ENCODE results near the gene ENPEP. TPM values are rescaled to one million over a fixed set of nuclear protein-coding genes. Genes with fewer than 3 reads are reported as not detected.

The ENPEP gene
- polyA plus RNA-seq, 1 donor (not counting 4 experiments of a cell fraction or from before 2014, with no cell fraction given) = not detected

GRCh38 chr4:110602061-110602460, 126.1 kb downstream of the ENPEP start:
- TF ChIP-seq, protein P1, sequence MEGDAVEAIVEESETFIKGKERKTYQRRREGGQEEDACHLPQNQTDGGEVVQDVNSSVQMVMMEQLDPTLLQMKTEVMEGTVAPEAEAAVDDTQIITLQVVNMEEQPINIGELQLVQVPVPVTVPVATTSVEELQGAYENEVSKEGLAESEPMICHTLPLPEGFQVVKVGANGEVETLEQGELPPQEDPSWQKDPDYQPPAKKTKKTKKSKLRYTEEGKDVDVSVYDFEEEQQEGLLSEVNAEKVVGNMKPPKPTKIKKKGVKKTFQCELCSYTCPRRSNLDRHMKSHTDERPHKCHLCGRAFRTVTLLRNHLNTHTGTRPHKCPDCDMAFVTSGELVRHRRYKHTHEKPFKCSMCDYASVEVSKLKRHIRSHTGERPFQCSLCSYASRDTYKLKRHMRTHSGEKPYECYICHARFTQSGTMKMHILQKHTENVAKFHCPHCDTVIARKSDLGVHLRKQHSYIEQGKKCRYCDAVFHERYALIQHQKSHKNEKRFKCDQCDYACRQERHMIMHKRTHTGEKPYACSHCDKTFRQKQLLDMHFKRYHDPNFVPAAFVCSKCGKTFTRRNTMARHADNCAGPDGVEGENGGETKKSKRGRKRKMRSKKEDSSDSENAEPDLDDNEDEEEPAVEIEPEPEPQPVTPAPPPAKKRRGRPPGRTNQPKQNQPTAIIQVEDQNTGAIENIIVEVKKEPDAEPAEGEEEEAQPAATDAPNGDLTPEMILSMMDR (optimal IDR thresholded peaks at IDR 0.05 in 1 of 3, IDR thresholded peaks at IDR 0.05 in 1 of 3, conservative IDR thresholded peaks at IDR 0.05 in 1 of 3; ENCODE audit: extremely low read depth in 1 of 3, insufficient read depth in 2 of 3, low read length in 3 of 3) = no peak
- TF ChIP-seq EZH2 (IDR thresholded peaks at IDR 0.05; ENCODE audit: low read length) = no peak
- FAIRE-seq = no peak

GRCh38 chr4:110605077-110605476, 129.1 kb downstream of the ENPEP start:
- Histone ChIP-seq H3K4me2 (ENCODE audit: control insufficient read depth, extremely low read depth, insufficient read depth, low read depth, low read length) (no peak overlapping the region), H3K9ac (ENCODE audit: control insufficient read depth, extremely low read depth, insufficient read depth, low read length) (no peak overlapping the region), H3K4me3 (ENCODE audit: control insufficient read depth in 2 of 3, extremely low read depth in 1 of 3, insufficient read depth in 2 of 3, low read depth in 1 of 3, low read length in 3 of 3) (no peak overlapping the region), H3K9me3 (ENCODE audit: control insufficient read depth, low read depth, low read length) (no peaks in the 10 kb centered on the region), H3K36me3 (ENCODE audit: control insufficient read depth in 2 of 2, extremely low read depth in 1 of 2, insufficient read depth in 2 of 2, low read length in 2 of 2) (no peaks in the 10 kb centered on the region), H3K4me1 (ENCODE audit: control insufficient read depth, extremely low read depth, insufficient read depth, low read length) (no peaks in the 10 kb centered on the region), H4K20me1 (ENCODE audit: control insufficient read depth, extremely low read depth, insufficient read depth, low read length) (no peaks in the 10 kb centered on the region), H3K27me3 (ENCODE audit: control insufficient read depth, extremely low read depth, insufficient read depth, low read length) (peaks cover 16% of the 10 kb centered on the region), H3K9me1 (ENCODE audit: control insufficient read depth, extremely low read depth, insufficient read depth, low read length) (no peaks in the 10 kb centered on the region), H3K79me2 (ENCODE audit: control insufficient read depth, insufficient read depth, low read length) (no peaks in the 10 kb centered on the region), H2AFZ (ENCODE audit: control insufficient read depth, low read length) (no peak overlapping the region), H3K27ac (ENCODE audit: control insufficient read depth, insufficient read depth, low read length) (no peak overlapping the region)
- no peak for TF ChIP-seq EZH2 (IDR thresholded peaks at IDR 0.05; ENCODE audit: low read length)
- TF ChIP-seq, protein P1 (optimal IDR thresholded peaks at IDR 0.05 in 1 of 3, IDR thresholded peaks at IDR 0.05 in 1 of 3, conservative IDR thresholded peaks at IDR 0.05 in 1 of 3; ENCODE audit: extremely low read depth in 1 of 3, insufficient read depth in 2 of 3, low read length in 3 of 3) = no peak
- FAIRE-seq = no peak
- DNase-seq (ENCODE audit: low read depth, low spot score) = no peak
- dilution Hi-C loops (cut with MboI; ENCODE audit: extremely low pct_ligation_motif_present, low sequenced_read_pairs) = no loop called here

More at GRCh38 chr4:110602061-110602460, 126.1 kb downstream of the ENPEP start:
- Histone ChIP-seq H3K9ac (ENCODE audit: control insufficient read depth, extremely low read depth, insufficient read depth, low read length) (no peak overlapping the region), H3K4me3 (ENCODE audit: control insufficient read depth in 2 of 3, extremely low read depth in 1 of 3, insufficient read depth in 2 of 3, low read depth in 1 of 3, low read length in 3 of 3) (no peak overlapping the region), H3K79me2 (ENCODE audit: control insufficient read depth, insufficient read depth, low read length) (no peaks in the 10 kb centered on the region), H4K20me1 (ENCODE audit: control insufficient read depth, extremely low read depth, insufficient read depth, low read length) (no peaks in the 10 kb centered on the region), H2AFZ (ENCODE audit: control insufficient read depth, low read length) (no peak overlapping the region), H3K27me3 (ENCODE audit: control insufficient read depth, extremely low read depth, insufficient read depth, low read length) (no peaks in the 10 kb centered on the region), H3K9me1 (ENCODE audit: control insufficient read depth, extremely low read depth, insufficient read depth, low read length) (no peaks in the 10 kb centered on the region), H3K36me3 (ENCODE audit: control insufficient read depth in 2 of 2, extremely low read depth in 1 of 2, insufficient read depth in 2 of 2, low read length in 2 of 2) (no peaks in the 10 kb centered on the region), H3K9me3 (ENCODE audit: control insufficient read depth, low read depth, low read length) (no peaks in the 10 kb centered on the region), H3K4me2 (ENCODE audit: control insufficient read depth, extremely low read depth, insufficient read depth, low read depth, low read length) (no peak overlapping the region), H3K27ac (ENCODE audit: control insufficient read depth, insufficient read depth, low read length) (no peak overlapping the region), H3K4me1 (ENCODE audit: control insufficient read depth, extremely low read depth, insufficient read depth, low read length) (no peaks in the 10 kb centered on the region)
- DNase-seq (ENCODE audit: low read depth, low spot score) = no peak
- dilution Hi-C loops (cut with MboI; ENCODE audit: extremely low pct_ligation_motif_present, low sequenced_read_pairs) = no loop called here
